HepG2 (cell line): Measurements from ENCODE around the gene CCDC57. TPM values are rescaled to one million over a fixed set of nuclear protein-coding genes. Genes with fewer than 3 reads are reported as not detected.

ENCODE experiments used
- ATAD3A ChIP-seq: sonication (generic); formaldehyde crosslinking; IDR thresholded peaks from 2 replicates; pipeline ENCODE4 v1.4.0; 2020; ENCODE audit warnings: missing genetic modification reagents
- BRCA1 ChIP-seq: sonication (generic); formaldehyde crosslinking; IDR thresholded peaks from 2 replicates; pipeline ENCODE4 v1.4.0; 2020; ENCODE audit warnings: missing genetic modification reagents
- EEA1 ChIP-seq: sonication (generic); formaldehyde crosslinking; IDR thresholded peaks from 2 replicates; pipeline ENCODE4 v1.5.1; 2020; ENCODE audit warnings: mild to moderate bottlenecking, missing genetic modification reagents, borderline replicate concordance
- ETV5 ChIP-seq: IDR thresholded peaks from 2 replicates; pipeline ENCODE4 v1.6.1; 2018; ENCODE audit warnings: missing biosample characterization, missing genetic modification reagents, inconsistent platforms, borderline replicate concordance
- HNF4G ChIP-seq, 2 experiments: sonication (generic) in 1 of 2; formaldehyde crosslinking in 1 of 2; IDR thresholded peaks; 2 replicates each; pipeline versions ENCODE4 v1.4.0 to v1.6.1; 2011 to 2020; ENCODE audit warnings: borderline replicate concordance in 2 of 2, low read depth in 2 of 2, mild to moderate bottlenecking in 2 of 2, low read length in 1 of 2, missing genetic modification reagents in 1 of 2, moderate library complexity in 1 of 2
- JDP2 ChIP-seq: sonication (generic); formaldehyde crosslinking; IDR thresholded peaks from 2 replicates; pipeline ENCODE4 v1.8.1; 2022; ENCODE audit warnings: missing genetic modification reagents, borderline replicate concordance
- KLF6 ChIP-seq: IDR thresholded peaks from 2 replicates; pipeline ENCODE4 v1.8.0; 2016; ENCODE audit warnings: missing biosample characterization, missing genetic modification reagents
- KMT2A ChIP-seq: sonication (generic); formaldehyde crosslinking; IDR thresholded peaks from 2 replicates; pipeline ENCODE4 v1.4.0; 2020; ENCODE audit warnings: missing genetic modification reagents
- MLLT10 ChIP-seq: sonication (generic); formaldehyde crosslinking; IDR thresholded peaks from 2 replicates; pipeline ENCODE4 v1.4.0; 2020; ENCODE audit warnings: missing genetic modification reagents
- SRSF9 ChIP-seq: fragments of 200-400 bp; formaldehyde crosslinking; IDR thresholded peaks from 2 replicates; pipeline ENCODE4 v1.6.1; 2018; ENCODE audit warnings: borderline replicate concordance, mild to moderate bottlenecking, low read depth, low read length; ENCODE audit not compliant: insufficient read depth, poor library complexity, severe bottlenecking
- SRY ChIP-seq: sonication (generic); formaldehyde crosslinking; IDR thresholded peaks from 2 replicates; pipeline ENCODE4 v1.8.0; 2022; ENCODE audit warnings: mild to moderate bottlenecking, missing genetic modification reagents
- TARDBP ChIP-seq: sonication (generic); formaldehyde crosslinking; IDR thresholded peaks from 2 replicates; pipeline ENCODE4 v1.8.0; 2022; ENCODE audit warnings: mild to moderate bottlenecking, missing genetic modification reagents
- ZBTB37 ChIP-seq: sonication (generic); formaldehyde crosslinking; IDR thresholded peaks from 2 replicates; pipeline ENCODE4 v1.4.0; 2020; ENCODE audit warnings: mild to moderate bottlenecking, missing genetic modification reagents
- ZC3H4 ChIP-seq: sonication (generic); formaldehyde crosslinking; IDR thresholded peaks from 2 replicates; pipeline ENCODE4 v1.4.0; 2020; ENCODE audit warnings: missing genetic modification reagents, borderline replicate concordance
- ZNF337 ChIP-seq: sonication (generic); formaldehyde crosslinking; IDR thresholded peaks from 2 replicates; pipeline ENCODE4 v1.5.1; 2020; ENCODE audit warnings: missing genetic modification reagents, low read depth, mild to moderate bottlenecking, borderline replicate concordance
- ZNF343 ChIP-seq: sonication (generic); formaldehyde crosslinking; IDR thresholded peaks from 2 replicates; pipeline ENCODE4 v1.4.0; 2020; ENCODE audit warnings: mild to moderate bottlenecking, missing genetic modification reagents
- ZNF605 ChIP-seq: sonication (generic); formaldehyde crosslinking; IDR thresholded peaks from 2 replicates; pipeline ENCODE4 v1.8.0; 2022; ENCODE audit warnings: mild to moderate bottlenecking, missing genetic modification reagents
- ZNF713 ChIP-seq: sonication (generic); formaldehyde crosslinking; IDR thresholded peaks from 2 replicates; pipeline ENCODE4 v1.4.0; 2020; ENCODE audit warnings: mild to moderate bottlenecking, missing genetic modification reagents
- ZNF841 ChIP-seq: sonication (generic); formaldehyde crosslinking; IDR thresholded peaks from 2 replicates; pipeline ENCODE4 v1.8.1; 2023; ENCODE audit warnings: missing genetic modification reagents, borderline replicate concordance
- polyA plus RNA-seq, 8 experiments: library from polyadenylated mRNA; depleted of rRNA in 3 of 8; stranded (reverse) in 7 of 8; unstranded in 1 of 8; fragments of >200 nt; fragmentation: Illumina TruSeq in 4 of 8; extraction: Trizol in 4 of 8; gene quantifications; 2 replicates each; pipeline versions ENCODE4 v1.2.1 to v1.2.3, GENCODE V29; 2011 to 2016; ENCODE audit warnings: low read depth in 4 of 8, missing spikeins in 1 of 8, mixed read lengths in 1 of 8; ENCODE audit not compliant: insufficient read depth in 1 of 8
- total RNA-seq, 5 experiments: library from RNA; depleted of rRNA; stranded (reverse); fragments of >200 nt; fragmentation: Illumina TruSeq; extraction: Trizol; gene quantifications; 2 replicates each; pipeline ENCODE4 v1.2.3, GENCODE V29; 2016; ENCODE audit warnings: low read depth in 1 of 5
- TF ChIP-seq, protein P1 (sequence below): sonication (generic); formaldehyde crosslinking; IDR thresholded peaks from 2 replicates; pipeline ENCODE4 v1.5.1; 2020; ENCODE audit warnings: missing genetic modification reagents, mild to moderate bottlenecking, borderline replicate concordance
- TF ChIP-seq, protein P2 (sequence below): sonication (generic); formaldehyde crosslinking; IDR thresholded peaks from 2 replicates; pipeline ENCODE4 v1.8.1; 2023; ENCODE audit warnings: mild to moderate bottlenecking, missing genetic modification reagents
- TF ChIP-seq, protein P3 (sequence below): sonication (generic); formaldehyde crosslinking; IDR thresholded peaks from 2 replicates; pipeline ENCODE4 v1.4.0; 2020; ENCODE audit warnings: mild to moderate bottlenecking, missing genetic modification reagents

The CCDC57 gene
- total and polyA plus RNA-seq, 2 of the 13 experiments (the other 11 are each of a cell fraction or from before 2014, with no cell fraction given) = 59.3 to 59.9 TPM

GRCh38 chr17:82056729-82057621 lies 155.7 kb downstream of the CCDC57 start (continued):
- TF ChIP-seq, protein P1, sequence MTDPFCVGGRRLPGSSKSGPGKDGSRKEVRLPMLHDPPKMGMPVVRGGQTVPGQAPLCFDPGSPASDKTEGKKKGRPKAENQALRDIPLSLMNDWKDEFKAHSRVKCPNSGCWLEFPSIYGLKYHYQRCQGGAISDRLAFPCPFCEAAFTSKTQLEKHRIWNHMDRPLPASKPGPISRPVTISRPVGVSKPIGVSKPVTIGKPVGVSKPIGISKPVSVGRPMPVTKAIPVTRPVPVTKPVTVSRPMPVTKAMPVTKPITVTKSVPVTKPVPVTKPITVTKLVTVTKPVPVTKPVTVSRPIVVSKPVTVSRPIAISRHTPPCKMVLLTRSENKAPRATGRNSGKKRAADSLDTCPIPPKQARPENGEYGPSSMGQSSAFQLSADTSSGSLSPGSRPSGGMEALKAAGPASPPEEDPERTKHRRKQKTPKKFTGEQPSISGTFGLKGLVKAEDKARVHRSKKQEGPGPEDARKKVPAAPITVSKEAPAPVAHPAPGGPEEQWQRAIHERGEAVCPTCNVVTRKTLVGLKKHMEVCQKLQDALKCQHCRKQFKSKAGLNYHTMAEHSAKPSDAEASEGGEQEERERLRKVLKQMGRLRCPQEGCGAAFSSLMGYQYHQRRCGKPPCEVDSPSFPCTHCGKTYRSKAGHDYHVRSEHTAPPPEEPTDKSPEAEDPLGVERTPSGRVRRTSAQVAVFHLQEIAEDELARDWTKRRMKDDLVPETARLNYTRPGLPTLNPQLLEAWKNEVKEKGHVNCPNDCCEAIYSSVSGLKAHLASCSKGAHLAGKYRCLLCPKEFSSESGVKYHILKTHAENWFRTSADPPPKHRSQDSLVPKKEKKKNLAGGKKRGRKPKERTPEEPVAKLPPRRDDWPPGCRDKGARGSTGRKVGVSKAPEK = peak; percentile 63; the same call in 1 of the 2 replicates
- TF ChIP-seq TARDBP (CRISPR knock-in tag) = peak; percentile 61; the same call in 1 of the 2 replicates
- no peak for TF ChIP-seq ZNF337 (CRISPR knock-in tag)
- TF ChIP-seq ZNF605 (CRISPR knock-in tag) = peak; percentile 55; the same call in 1 of the 2 replicates
- TF ChIP-seq, protein P2, sequence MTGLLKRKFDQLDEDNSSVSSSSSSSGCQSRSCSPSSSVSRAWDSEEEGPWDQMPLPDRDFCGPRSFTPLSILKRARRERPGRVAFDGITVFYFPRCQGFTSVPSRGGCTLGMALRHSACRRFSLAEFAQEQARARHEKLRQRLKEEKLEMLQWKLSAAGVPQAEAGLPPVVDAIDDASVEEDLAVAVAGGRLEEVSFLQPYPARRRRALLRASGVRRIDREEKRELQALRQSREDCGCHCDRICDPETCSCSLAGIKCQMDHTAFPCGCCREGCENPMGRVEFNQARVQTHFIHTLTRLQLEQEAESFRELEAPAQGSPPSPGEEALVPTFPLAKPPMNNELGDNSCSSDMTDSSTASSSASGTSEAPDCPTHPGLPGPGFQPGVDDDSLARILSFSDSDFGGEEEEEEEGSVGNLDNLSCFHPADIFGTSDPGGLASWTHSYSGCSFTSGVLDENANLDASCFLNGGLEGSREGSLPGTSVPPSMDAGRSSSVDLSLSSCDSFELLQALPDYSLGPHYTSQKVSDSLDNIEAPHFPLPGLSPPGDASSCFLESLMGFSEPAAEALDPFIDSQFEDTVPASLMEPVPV (CRISPR knock-in tag) = no peak; the same call in 1 of the 2 replicates
- TF ChIP-seq ZNF343 (CRISPR knock-in tag) = peak; percentile 90; the same call in 1 of the 2 replicates
- no peak for TF ChIP-seq MLLT10 (CRISPR knock-in tag)
- peak; percentile 78 for TF ChIP-seq KMT2A
- TF ChIP-seq HNF4G (IDR thresholded peaks at IDR 0.05; ENCODE audit: borderline replicate concordance, low read depth, low read length) = peak; percentile 95
- TF ChIP-seq HNF4G (CRISPR knock-in tag; IDR thresholded peaks at IDR 0.05; ENCODE audit: borderline replicate concordance, low read depth) = peak; percentile 96
- TF ChIP-seq ZC3H4 (CRISPR knock-in tag) = no peak
- no peak for TF ChIP-seq SRSF9
- TF ChIP-seq BRCA1 = no peak
- peak; percentile 68 for TF ChIP-seq ETV5
- TF ChIP-seq ZNF713 (CRISPR knock-in tag) = no peak; the same call in 1 of the 2 replicates
- TF ChIP-seq ZBTB37 (CRISPR knock-in tag) = 0 out of 2 replicates have a peak, but pooled peaks have one; percentile 15
- 0 out of 2 replicates have a peak, but pooled peaks have one; percentile 29 for TF ChIP-seq KLF6 (CRISPR knock-in tag)
- TF ChIP-seq JDP2 (CRISPR knock-in tag) = no peak
- TF ChIP-seq, protein P3, sequence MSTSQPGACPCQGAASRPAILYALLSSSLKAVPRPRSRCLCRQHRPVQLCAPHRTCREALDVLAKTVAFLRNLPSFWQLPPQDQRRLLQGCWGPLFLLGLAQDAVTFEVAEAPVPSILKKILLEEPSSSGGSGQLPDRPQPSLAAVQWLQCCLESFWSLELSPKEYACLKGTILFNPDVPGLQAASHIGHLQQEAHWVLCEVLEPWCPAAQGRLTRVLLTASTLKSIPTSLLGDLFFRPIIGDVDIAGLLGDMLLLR = 0 out of 2 replicates have a peak, but pooled peaks have one; percentile 13
- 0 out of 2 replicates have a peak, but pooled peaks have one; percentile 29 for TF ChIP-seq ZNF841 (CRISPR knock-in tag)
- no peak for TF ChIP-seq SRY (CRISPR knock-in tag)
- no peak for TF ChIP-seq ATAD3A
- TF ChIP-seq EEA1 = no peak
